GM18867 (cell line): ENCODE measurements around the gene UTF1.

ENCODE experiments used
- ATAC-seq: cut with Tn5 transposase; IDR thresholded peaks from one replicate; pipeline ENCODE4 v1.9.1; 2021; ENCODE audit warnings: mild to moderate bottlenecking, moderate library complexity; ENCODE audit not compliant: unreplicated experiment

The UTF1 gene

DNA sequence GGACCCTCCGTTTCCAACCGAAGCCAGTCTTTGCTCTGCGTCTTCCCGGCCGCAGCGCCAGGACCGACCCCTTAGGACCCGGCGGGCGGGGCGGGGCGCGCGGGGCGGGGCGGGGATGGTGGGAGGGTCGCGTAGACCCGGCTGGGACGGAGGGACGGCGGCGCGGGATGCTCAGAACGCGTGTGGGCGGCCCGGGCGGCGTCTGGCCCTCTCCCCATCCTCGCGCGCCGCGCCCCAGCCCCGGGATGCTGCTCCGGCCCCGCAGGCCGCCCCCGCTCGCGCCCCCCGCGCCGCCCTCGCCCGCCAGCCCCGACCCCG is at the start of gene UTF1:
Gene UTF1, plus strand, starts transcription at position 174 of the 318 bp plus-strand sequence. Its CDS starts 72 bp downstream, at position 246.
- no peak for ATAC-seq

DNA sequence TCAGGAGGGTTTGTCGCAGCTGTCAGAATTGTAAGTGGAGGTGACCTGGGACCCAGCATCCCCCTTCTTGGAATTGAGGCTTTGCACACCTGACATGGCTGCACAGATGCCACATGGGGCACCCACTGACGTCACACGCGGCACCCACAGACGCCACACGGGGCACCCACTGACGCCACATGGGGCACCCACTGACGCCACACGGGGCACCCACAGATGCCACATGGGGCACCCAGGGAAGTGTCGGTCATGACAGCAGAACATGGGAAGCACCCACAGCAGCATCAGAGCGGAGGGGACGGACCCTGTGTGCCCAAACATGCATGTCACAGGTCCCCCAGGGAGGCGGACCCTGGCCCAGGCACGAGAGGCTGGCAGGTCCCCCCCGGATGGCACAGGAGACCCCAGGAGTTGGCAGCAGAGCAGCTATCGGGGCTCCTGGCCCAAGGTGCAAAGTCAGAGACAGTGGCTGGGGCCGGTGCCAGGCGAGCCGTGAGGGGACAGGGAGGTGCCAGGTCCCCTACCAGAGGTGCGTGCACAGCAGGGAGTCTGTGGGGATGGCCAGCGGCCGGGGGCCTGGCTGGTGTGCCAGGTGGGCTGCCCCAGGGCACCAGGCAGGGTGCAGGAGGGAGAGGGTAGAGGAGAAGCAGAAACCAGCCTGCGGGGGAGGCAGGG is 48.9 kb upstream of the UTF1 start:
- no peak for ATAC-seq

GRCh38 chr10:133182190-133182589 is 47.8 kb upstream of the UTF1 start:
- no peak for ATAC-seq

DNA sequence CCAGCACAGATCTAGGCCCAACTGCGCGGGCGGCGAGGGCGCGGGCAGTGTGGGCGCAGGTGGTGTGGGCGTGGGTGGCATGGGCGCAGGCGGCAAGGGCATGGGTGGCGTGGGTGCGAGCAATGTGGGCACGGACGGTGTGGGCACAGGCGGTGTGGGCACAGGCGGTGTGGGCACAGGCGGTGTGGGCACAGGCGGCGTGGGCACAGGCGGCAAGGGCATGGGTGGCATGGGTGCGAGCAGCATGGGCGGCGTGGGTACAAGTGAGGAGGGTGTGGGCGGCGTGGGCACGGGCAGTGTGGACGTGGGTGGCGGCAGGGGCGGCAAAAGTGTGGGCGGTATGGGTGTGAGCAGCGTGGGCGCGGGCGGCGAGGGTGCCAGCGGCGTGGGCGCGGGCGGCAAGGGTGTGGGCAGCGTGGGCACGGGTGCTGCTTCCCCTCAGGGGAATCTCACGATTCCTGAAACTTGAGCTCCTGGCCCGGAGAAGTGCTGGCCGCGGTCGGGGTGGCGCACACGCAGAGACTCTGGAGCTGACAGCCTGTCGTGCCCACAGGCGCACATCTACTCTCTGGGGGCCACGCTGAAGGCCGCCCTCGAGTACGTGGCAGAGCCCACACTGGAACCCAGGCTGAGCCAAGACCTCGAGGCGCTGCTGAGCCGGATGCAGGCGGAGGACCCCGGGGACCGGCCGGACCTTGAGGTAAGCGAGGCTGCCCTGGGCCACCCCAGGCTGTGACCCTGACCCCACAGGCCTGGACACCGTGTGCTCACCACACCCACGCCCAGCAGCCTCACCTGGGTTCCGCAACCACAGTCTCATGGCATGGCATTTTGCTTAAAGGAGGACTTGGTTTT is 47.0 kb upstream of the UTF1 start:
- ATAC-seq: no peak

GRCh38 chr10:133183646-133184378 is 46.2 kb upstream of the UTF1 start:
- ATAC-seq: no peak

- ATAC-seq: no peak
These were observed 45.3 kb upstream of the UTF1 start for GRCh38 chr10:133184591-133185244.

- no peak for ATAC-seq
These were observed 44.6 kb upstream of the UTF1 start for GRCh38 chr10:133185421-133185820.

- ATAC-seq: no peak
These were observed 44.1 kb upstream of the UTF1 start for GRCh38 chr10:133185916-133186315.

DNA sequence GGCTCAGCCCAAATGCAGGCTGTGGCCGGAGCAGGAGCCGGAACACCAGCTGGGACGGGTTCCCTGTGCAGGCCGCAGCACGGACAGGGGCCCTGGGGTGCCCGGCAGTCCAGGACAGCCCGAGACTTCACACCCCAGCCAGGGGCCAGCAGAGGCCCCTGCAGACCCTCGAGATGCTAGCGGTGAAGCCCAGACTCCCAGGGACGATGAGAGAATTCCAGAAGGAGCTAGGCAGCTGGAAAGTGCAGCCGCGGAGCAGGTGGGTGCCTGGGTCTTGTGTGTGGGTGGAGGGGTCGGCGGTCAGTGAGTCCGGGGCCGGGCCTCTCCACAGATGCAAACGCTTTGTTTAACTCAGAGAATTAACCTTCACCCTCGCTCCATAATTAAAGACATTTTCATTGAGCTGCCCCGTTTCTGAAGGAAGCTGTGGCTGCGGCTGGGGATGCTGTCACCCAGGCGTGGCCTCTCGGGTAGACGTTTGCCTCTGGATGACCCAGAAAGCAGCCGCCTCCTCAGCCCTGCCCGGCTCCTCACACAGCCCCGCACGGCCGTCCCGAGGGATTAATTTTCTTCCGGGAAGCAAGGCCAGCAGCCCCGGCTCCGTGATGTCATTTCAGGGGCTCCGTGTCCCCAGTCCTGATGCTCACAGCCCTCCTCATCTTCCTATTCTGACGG is 43.5 kb upstream of the UTF1 start:
- no peak for ATAC-seq

- ATAC-seq: no peak
These were observed 42.7 kb upstream of the UTF1 start for GRCh38 chr10:133187091-133187905.

DNA sequence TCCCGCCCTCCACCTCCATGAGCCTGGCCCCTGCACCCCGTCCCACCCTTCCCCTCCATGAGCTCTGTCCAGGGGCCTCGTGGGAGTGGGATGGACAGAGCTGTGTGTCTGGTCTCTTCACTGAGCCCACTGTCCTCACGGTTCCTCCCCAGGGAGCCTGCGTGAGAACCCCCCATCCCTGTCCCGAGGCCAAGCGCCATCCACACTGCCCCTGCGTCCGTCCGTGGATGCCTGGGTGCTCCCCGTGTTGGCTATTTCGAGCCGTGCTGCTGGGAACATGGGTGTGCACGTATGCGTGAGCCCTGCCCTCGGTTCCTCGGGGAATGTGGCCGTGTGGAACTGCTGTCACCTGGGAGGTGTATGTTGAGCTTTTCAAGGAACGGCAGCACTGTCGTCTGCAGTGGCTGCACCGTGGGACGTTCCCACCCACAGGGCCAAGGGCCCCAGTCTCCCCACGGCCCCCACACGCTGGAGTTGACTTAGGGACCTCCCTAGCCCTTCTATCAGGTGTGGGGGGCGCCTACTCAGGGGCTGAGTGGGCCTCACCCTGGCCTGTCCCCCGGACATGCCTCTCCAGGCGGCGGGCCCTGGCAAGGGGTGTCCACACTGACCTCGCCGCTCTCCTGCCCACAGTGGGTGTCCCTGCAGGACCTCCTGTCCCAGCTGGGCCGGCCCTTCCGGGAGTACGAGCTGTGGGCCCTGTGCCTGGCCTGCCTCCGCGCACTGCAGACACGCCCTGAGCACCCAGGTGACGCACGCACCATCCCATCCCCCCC is 41.9 kb upstream of the UTF1 start:
- ATAC-seq: no peak

GRCh38 chr10:133189256-133189655 is 40.8 kb upstream of the UTF1 start:
- ATAC-seq: no peak

DNA sequence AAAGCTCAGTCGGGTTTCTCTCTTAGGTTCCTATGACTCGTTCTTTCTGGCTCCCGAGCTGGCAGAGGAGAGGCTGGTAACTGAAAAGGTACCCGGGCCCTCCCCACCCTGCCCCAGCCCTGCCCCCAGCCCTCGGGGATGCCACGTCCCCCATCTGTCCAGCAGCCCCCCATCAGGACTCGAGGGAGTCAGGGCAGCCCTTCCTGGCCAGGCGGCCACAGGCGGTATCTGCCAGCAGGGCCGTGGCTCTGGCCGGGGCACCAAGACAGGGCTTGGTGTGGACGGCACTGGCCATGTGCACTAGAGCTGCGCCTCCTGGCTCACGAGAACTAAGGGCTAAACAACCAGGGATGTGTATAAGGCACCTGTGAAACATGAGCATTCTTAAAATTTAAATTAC is 40.3 kb upstream of the UTF1 start:
- ATAC-seq: no peak

DNA sequence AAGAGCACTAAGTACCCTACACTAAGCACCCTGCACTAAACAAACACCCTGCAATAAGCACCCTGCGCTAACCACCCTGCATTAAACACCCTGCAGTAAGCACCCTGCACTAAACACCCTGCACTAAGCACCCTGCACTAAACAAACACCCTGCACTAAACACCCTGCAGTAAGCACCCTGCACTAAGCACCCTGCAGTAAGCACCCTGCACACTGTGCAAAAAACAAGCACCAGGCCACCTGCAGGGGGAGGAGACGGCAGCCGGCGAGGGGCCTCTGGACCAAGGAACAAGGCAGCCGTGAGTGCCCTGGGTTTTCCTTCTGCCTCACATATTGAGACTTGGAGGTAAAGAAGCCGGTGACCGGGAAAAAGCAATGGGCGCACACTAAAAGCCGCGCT is 39.8 kb upstream of the UTF1 start:
- ATAC-seq: no peak

DNA sequence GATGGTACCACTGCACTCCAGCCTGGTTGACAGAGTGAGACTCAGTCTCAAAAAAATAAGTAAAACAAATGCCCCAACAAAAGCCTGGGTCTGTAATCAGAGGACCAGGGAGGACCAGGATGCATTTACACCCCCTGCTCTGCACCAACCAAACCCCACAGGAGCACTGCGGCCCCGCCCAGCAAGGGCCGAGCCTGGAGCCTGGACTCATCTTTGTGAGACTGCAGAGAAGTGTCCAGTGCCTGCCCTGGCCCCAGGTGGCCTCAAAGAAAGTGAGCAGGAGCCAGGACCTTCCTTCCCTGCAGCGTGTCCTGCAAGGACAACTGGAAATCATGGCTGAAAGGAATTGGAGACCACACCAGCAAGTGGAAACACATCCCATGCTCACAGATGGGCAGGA is 38.4 kb upstream of the UTF1 start:
- ATAC-seq: no peak

- no peak for ATAC-seq
These were observed 35.9 kb upstream of the UTF1 start for GRCh38 chr10:133194151-133194550.

DNA sequence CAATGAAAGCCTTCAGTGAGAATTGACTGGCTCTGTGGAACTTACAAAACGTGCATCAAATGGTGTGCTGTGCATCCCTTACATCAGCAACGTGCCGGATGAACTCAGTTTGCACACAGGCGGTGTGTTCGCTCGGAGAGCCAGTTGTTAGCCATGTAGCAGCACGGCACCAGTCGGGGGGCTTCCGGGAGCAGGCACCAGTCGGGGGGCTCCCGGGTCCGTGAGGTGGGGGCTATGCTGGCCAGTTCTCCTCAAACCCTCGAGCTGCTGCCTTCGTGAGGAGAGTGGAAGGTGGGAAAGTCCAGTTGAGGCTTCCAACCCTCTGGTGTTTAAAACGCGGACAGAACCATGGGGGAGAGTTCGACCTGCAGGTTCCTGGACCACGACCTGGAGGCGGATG is 34.9 kb upstream of the UTF1 start:
- no peak for ATAC-seq

- ATAC-seq: no peak
These were observed 34.4 kb upstream of the UTF1 start for GRCh38 chr10:133195611-133196010.

DNA sequence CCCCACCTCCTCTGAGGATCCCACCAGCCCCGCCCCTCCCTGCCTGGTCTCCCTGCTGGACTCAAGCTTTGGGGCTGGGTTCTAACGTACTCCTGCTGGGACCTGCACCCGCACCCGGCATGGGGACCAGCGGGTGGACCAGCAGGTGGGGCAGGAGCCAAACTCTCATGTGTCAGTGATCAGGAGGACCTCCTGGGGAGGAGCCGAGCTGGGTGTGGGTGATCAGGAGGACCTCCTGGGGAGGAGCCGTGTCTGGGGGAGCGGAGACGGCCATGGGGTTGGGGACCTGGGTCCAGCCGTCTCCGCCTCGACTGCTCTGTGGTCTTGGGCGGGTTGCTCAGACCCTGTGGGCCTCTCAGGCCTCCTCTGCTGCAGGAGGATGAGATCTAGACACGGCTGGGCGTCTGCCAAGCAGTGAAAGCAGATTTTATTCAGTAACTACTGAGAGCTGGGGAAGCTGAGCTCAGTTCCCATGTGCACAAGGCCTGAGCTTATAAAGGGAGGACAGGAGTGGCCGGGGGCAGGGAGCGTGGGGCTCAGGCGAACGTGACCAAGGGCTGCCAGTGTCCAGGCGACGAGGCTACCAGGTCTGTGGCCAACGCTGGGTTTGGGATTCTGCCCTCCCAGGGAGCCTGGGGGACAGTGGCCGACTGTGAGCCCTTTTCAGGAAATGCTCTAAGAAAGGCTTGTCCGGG is 33.6 kb upstream of the UTF1 start:
- no peak for ATAC-seq
